GM12878 (cell line): ENCODE measurements around the gene CDK15. TPM values are rescaled to one million over a fixed set of nuclear protein-coding genes. Genes with fewer than 3 reads are reported as not detected.

ENCODE experiments used
- ATAC-seq: fragments of 200-7000 bp; cut with Tn5 transposase; 3 replicates; pipeline ENCODE4 v1.9.1; 2020; ENCODE audit warnings: mild to moderate bottlenecking, moderate library complexity
- BruUV-seq: library from RNA; stranded (reverse); fragments of 400-500 nt; replicated peaks from 2 replicates; lab custom pipeline; 2021; lab: Mats Ljungman, UMichigan
- CTCF ChIA-PET: fragments of 300-600 bp; sonication (Branson Sonifier 250); formaldehyde crosslinking; extraction: SDS; loops from one replicate; lab custom pipeline; 2021; ENCODE audit warnings: inconsistent platforms; lab: Yijun Ruan, JAX
- POLR2A ChIA-PET: fragments of 350-600 bp; formaldehyde crosslinking; extraction: SDS; loops from one replicate; lab custom pipeline; 2021; ENCODE audit warnings: inconsistent platforms; lab: Charles Lee
- RAD21 ChIA-PET: fragments of 300-600 bp; sonication (Branson Sonifier 250); formaldehyde crosslinking; loops from one replicate; lab custom pipeline; 2023; ENCODE audit warnings: antibody characterized with exemption; ENCODE audit not compliant: unreplicated experiment; lab: Charles Lee
- SMC1A ChIA-PET: fragments of 300-600 bp; sonication (Branson Sonifier 250); formaldehyde crosslinking; loops from one replicate; lab custom pipeline; 2023; ENCODE audit not compliant: unreplicated experiment, uncharacterized antibody; lab: Charles Lee
- DNase-seq: peaks from one replicate; pipeline ENCODE4 v3.0.0-alpha.2; 2011; ENCODE audit warnings: low read depth, low spot score
- FAIRE-seq: peaks from 3 replicates; lab custom pipeline; 2011; peaks lifted over from hg19 to GRCh38; lab: Jason Lieb, UNC
- H2AFZ ChIP-seq: 2 replicates; pipeline ENCODE4 v1.6.0; 2011; ENCODE audit warnings: low read depth, low read length, control low read depth; ENCODE audit not compliant: control insufficient read depth
- H3K27ac ChIP-seq: 2 replicates; pipeline ENCODE4 v1.5.1; 2011; ENCODE audit warnings: control low read depth; ENCODE audit not compliant: control insufficient read depth, insufficient read depth
- H3K27me3 ChIP-seq, 2 experiments: replicated peaks in 1 of 2; 2 replicates each; pipeline versions ENCODE4 v1.6.0 to v1.6.1; 2011; ENCODE audit warnings: low read length in 1 of 2; ENCODE audit not compliant: control insufficient read depth in 2 of 2, insufficient read depth in 2 of 2
- H3K36me3 ChIP-seq, 2 experiments: 2 replicates each; pipeline ENCODE4 v1.5.1; 2011; ENCODE audit warnings: low read length in 1 of 2; ENCODE audit not compliant: control insufficient read depth in 2 of 2, insufficient read depth in 2 of 2
- H3K4me1 ChIP-seq: 2 replicates; pipeline ENCODE4 v1.6.1; 2011; ENCODE audit warnings: mild to moderate bottlenecking, low read length, moderate library complexity, mixed read lengths; ENCODE audit not compliant: control insufficient read depth, insufficient read depth
- H3K4me2 ChIP-seq: 2 replicates; pipeline ENCODE4 v1.6.0; 2011; ENCODE audit warnings: control low read depth; ENCODE audit not compliant: control insufficient read depth, insufficient read depth
- H3K4me3 ChIP-seq: fragments of 200-600 bp; sonication (generic); 2 replicates; pipeline ENCODE4 v1.5.1; 2016
- H3K79me2 ChIP-seq: 2 replicates; pipeline ENCODE4 v1.6.0; 2011; ENCODE audit warnings: low read length; ENCODE audit not compliant: control insufficient read depth, insufficient read depth
- H3K9ac ChIP-seq: 2 replicates; pipeline ENCODE4 v1.8.0; 2011; ENCODE audit warnings: low read length, control low read depth, mixed read lengths; ENCODE audit not compliant: control insufficient read depth, insufficient read depth
- H3K9me3 ChIP-seq: replicated peaks from 3 replicates; pipeline ENCODE4 v1.5.1; 2011; ENCODE audit warnings: mild to moderate bottlenecking, low read length; ENCODE audit not compliant: control insufficient read depth, insufficient read depth
- H4K20me1 ChIP-seq: 2 replicates; pipeline ENCODE4 v1.6.0; 2011; ENCODE audit not compliant: control insufficient read depth, insufficient read depth
- ASH2L ChIP-seq: fragments of 300-600, 200-600 bp; sonication (generic); IDR thresholded peaks from 2 replicates; pipeline ENCODE4 v1.6.1; 2017; ENCODE audit warnings: low read depth, mild to moderate bottlenecking, borderline replicate concordance
- BCL11A ChIP-seq: IDR thresholded peaks from 2 replicates; pipeline ENCODE4 v1.6.1; 2011; ENCODE audit warnings: low read depth, low read length
- CBX3 ChIP-seq: fragments of 200-600 bp; sonication (generic); IDR thresholded peaks from 2 replicates; pipeline ENCODE4 v1.6.1; 2016; ENCODE audit warnings: low read depth, borderline replicate concordance
- FOS ChIP-seq: IDR thresholded peaks from 3 replicates; pipeline ENCODE4 v1.6.1; 2011; ENCODE audit warnings: borderline replicate concordance; ENCODE audit not compliant: insufficient read length; ENCODE audit errors: extremely low read depth
- NFIC ChIP-seq: IDR thresholded peaks from 2 replicates; pipeline ENCODE4 v1.6.1; 2012; ENCODE audit warnings: low read depth, mild to moderate bottlenecking, inconsistent platforms, low read length, moderate library complexity
- NRF1 ChIP-seq: conservative IDR thresholded peaks from 2 replicates; pipeline ENCODE4 v1.6.1; 2011; ENCODE audit warnings: mild to moderate bottlenecking, low read depth, low read length, improper control_type of control experiment
- POLR2A ChIP-seq: IDR thresholded peaks from 2 replicates; pipeline ENCODE4 v1.6.1; 2011; ENCODE audit warnings: low read depth, mild to moderate bottlenecking, low read length
- POU2F2 ChIP-seq: IDR thresholded peaks from 3 replicates; pipeline ENCODE4 v1.6.1; 2011; ENCODE audit warnings: low read depth, mild to moderate bottlenecking, low read length, borderline replicate concordance
- RELA ChIP-seq: fragments of 450-650 bp; IDR thresholded peaks from 2 replicates; pipeline ENCODE4 v1.8.0; 2014; ENCODE audit warnings: borderline replicate concordance; ENCODE audit not compliant: partially characterized antibody
- TARDBP ChIP-seq: IDR thresholded peaks from 2 replicates; pipeline ENCODE4 v1.6.1; 2016; ENCODE audit warnings: borderline replicate concordance
- USF2 ChIP-seq: IDR thresholded peaks from 2 replicates; pipeline ENCODE4 v1.6.1; 2011; ENCODE audit warnings: low read depth, low read length, improper control_type of control experiment, borderline replicate concordance
- ZNF592 ChIP-seq: fragments of 450-650 bp; IDR thresholded peaks from 2 replicates; pipeline ENCODE4 v1.6.1; 2017; ENCODE audit warnings: mild to moderate bottlenecking, moderate library complexity
- ZNF622 ChIP-seq: fragments of 450-650 bp; IDR thresholded peaks from 2 replicates; pipeline ENCODE4 v1.6.1; 2017; ENCODE audit warnings: mild to moderate bottlenecking, inconsistent platforms
- WGBS: methylation state at CpG from one replicate; pipeline ENCODE4 v1.1.6; 2016; ENCODE audit warnings: low lambda C conversion rate; ENCODE audit not compliant: insufficient replicate concordance, insufficient coverage; ENCODE audit errors: missing lambda C conversion rate; 5-methylcytosine and 5-hydroxymethylcytosine counted together
- in situ Hi-C: fragments of 300-500 bp; cut with MboI; formaldehyde crosslinking; loops from 9 replicates; pipeline ENCODE4 v1.14.3; 2018; ENCODE audit warnings: mixed read lengths
- intact Hi-C: fragments of 100-400 bp; cut with micrococcal nuclease; formaldehyde crosslinking; loops from one replicate; pipeline ENCODE4 v1.14.2; 2022; ENCODE audit not compliant: unreplicated experiment
- polyA plus RNA-seq, 11 experiments: library from polyadenylated mRNA; depleted of rRNA in 4 of 11; unstranded in 6 of 11; stranded (reverse) in 5 of 11; fragments of >200 nt; fragmentation: Nextera tagmentation in 4 of 11; fragmentation: Illumina TruSeq in 1 of 11; extraction: Ambion mirVana in 4 of 11; extraction: Trizol in 1 of 11; gene quantifications; 1 replicate in 1 of 11; 2 replicates in 10 of 11; pipeline versions ENCODE4 v1.2.1 to v1.2.3, GENCODE V29; 2011 to 2016; ENCODE audit warnings: inconsistent platforms in 2 of 11, missing spikeins in 2 of 11, low read depth in 1 of 11
- total RNA-seq, 4 experiments: library from RNA; depleted of rRNA in 3 of 4; stranded (reverse); fragments of >200 nt in 3 of 4; fragmentation: Illumina TruSeq in 1 of 4; extraction: Trizol in 1 of 4; gene quantifications; 2 replicates each; pipeline versions ENCODE4 v1.2.1 to v1.2.3, GENCODE V29; 2013 to 2021

Gene CDK15
- total and polyA plus RNA-seq, 10 of the 15 experiments (the other 5 are each of a cell fraction or from before 2014, with no cell fraction given): 0.01 to 0.04 TPM; not detected in 8

- BruUV-seq: no TSS peak
- ATAC-seq (no peak), DNase-seq (no peak), FAIRE-seq (no peak)
- H2AFZ ChIP-seq: no peak overlapping the region
- no peaks in the 10 kb centered on the region for H3K79me2 ChIP-seq
- TF ChIP-seq CBX3 (no peak), ASH2L (no peak), TARDBP (no peak), FOS (no peak), NFIC (no peak), ZNF592 (no peak), POU2F2 (no peak), BCL11A (no peak), POLR2A (no peak), RELA (no peak), ZNF622 (no peak), NRF1 (no peak), USF2 (no peak)
- H3K4me1 ChIP-seq: no peaks in the 10 kb centered on the region
- H3K27me3 ChIP-seq: no peaks in the 10 kb centered on the region; a peak in 1 of 4 replicates
- WGBS: 41% methylated on average over 4 of the region's 4 CpGs
- ChIA-PET SMC1A (interaction anchor here (0.7 to 1.6 kb wide), 2 partner anchors 15 to 42 kb away, joined by 3 read pairs; no protein-coding TSS in a partner anchor), POLR2A (no interaction called here), CTCF (no interaction called here), RAD21 (no interaction called here)
- in situ Hi-C loops: no loop called here
- H3K36me3 ChIP-seq: no peaks in the 10 kb centered on the region
- no peaks in the 10 kb centered on the region for H4K20me1 ChIP-seq
- no peaks in the 10 kb centered on the region for H3K9me3 ChIP-seq
- H3K4me3 ChIP-seq: no peak overlapping the region
- H3K4me2 ChIP-seq: no peak overlapping the region
- no peak overlapping the region for H3K27ac ChIP-seq
- intact Hi-C loops: no loop called here
- H3K9ac ChIP-seq: no peak overlapping the region
These were observed 123.7 kb downstream of the CDK15 start for GRCh38 chr2:201930043-201930442.
